Urinary bladder (tissue), 4 donors: Measurements from ENCODE around the gene FOXP1. TPM values are rescaled to one million over a fixed set of nuclear protein-coding genes. Genes with fewer than 3 reads are reported as not detected.

ENCODE experiments used
- DNase-seq: peaks from one replicate; pipeline ENCODE4 v3.0.0-alpha.2; 2015; ENCODE audit errors: extremely low spot score
- H3K27ac ChIP-seq: one replicate; pipeline ENCODE4 v1.5.1; 2013; ENCODE audit warnings: low read depth, mild to moderate bottlenecking, moderate library complexity
- H3K36me3 ChIP-seq: one replicate; pipeline ENCODE4 v1.6.1; 2013; ENCODE audit warnings: mild to moderate bottlenecking, moderate library complexity; ENCODE audit not compliant: insufficient read depth
- H3K4me1 ChIP-seq: one replicate; pipeline ENCODE4 v1.6.1; 2013; ENCODE audit warnings: mild to moderate bottlenecking, moderate library complexity; ENCODE audit not compliant: insufficient read depth
- H3K4me3 ChIP-seq: one replicate; pipeline ENCODE4 v1.5.1; 2013; ENCODE audit warnings: low read depth, low read length
- WGBS: extraction: QIAGEN DNeasy Blood & Tissue Kit; methylation state at CpG from one replicate; pipeline ENCODE4 v1.1.7; 2013; 5-methylcytosine and 5-hydroxymethylcytosine counted together
- polyA plus RNA-seq: library from polyadenylated mRNA; stranded (reverse); fragments of 200-250 nt; gene quantifications from one replicate; pipeline ENCODE4 v1.2.3, GENCODE V29; 2013
- total RNA-seq: library from RNA; depleted of rRNA; stranded (reverse); fragments of >200 nt; gene quantifications from one replicate; pipeline ENCODE4 v1.2.3, GENCODE V29; 2014
- donor health status: healthy with polysubstance abuse.
- donor health status: healthy.

The FOXP1 gene
- total and polyA plus RNA-seq, 2 donors: 27.4 to 176 TPM

GRCh38 chr3:71072986-71073385, 510.5 kb downstream of the FOXP1 start:
- Histone ChIP-seq H3K4me1 (no peaks in the 10 kb centered on the region), H3K27ac (no peak overlapping the region), H3K4me3 (no peak overlapping the region), H3K36me3 (no peaks in the 10 kb centered on the region)
- 89% methylated on average over 4 of the region's 4 CpGs for WGBS
- DNase-seq: no peak

- H3K27ac ChIP-seq: no peak overlapping the region
- H3K4me3 ChIP-seq: no peak overlapping the region
- no peaks in the 10 kb centered on the region for H3K4me1 ChIP-seq
- no peaks in the 10 kb centered on the region for H3K36me3 ChIP-seq
- 59% methylated on average over 2 of the region's 2 CpGs for WGBS
- DNase-seq: no peak
Observed at GRCh38 chr3:71072287-71072686, 511.2 kb downstream of the FOXP1 start.

- Histone ChIP-seq H3K4me1 (no peaks in the 10 kb centered on the region), H3K36me3 (no peaks in the 10 kb centered on the region), H3K27ac (no peak overlapping the region), H3K4me3 (no peak overlapping the region)
- 43% methylated on average over 20 of the region's 20 CpGs for WGBS
- no peak for DNase-seq
Observed at GRCh38 chr3:71070497-71071463, 512.7 kb downstream of the FOXP1 start.

GRCh38 chr3:71069797-71070196, 513.7 kb downstream of the FOXP1 start:
- 42% methylated on average over 4 of the region's 4 CpGs for WGBS
- no peaks in the 10 kb centered on the region for H3K36me3 ChIP-seq
- DNase-seq: no peak
- no peak overlapping the region for H3K4me3 ChIP-seq
- H3K4me1 ChIP-seq: no peaks in the 10 kb centered on the region
- no peak overlapping the region for H3K27ac ChIP-seq

GRCh38 chr3:71067977-71068654, 515.4 kb downstream of the FOXP1 start:
- H3K4me3 ChIP-seq: no peak overlapping the region
- no peaks in the 10 kb centered on the region for H3K4me1 ChIP-seq
- H3K36me3 ChIP-seq: no peaks in the 10 kb centered on the region
- 64% methylated on average over 6 of the region's 6 CpGs for WGBS
- no peak for DNase-seq
- no peak overlapping the region for H3K27ac ChIP-seq

GRCh38 chr3:71066849-71067261, 516.7 kb downstream of the FOXP1 start:
- H3K4me1 ChIP-seq: no peaks in the 10 kb centered on the region
- WGBS: 29% methylated on average over 3 of the region's 3 CpGs
- no peaks in the 10 kb centered on the region for H3K36me3 ChIP-seq
- DNase-seq: no peak
- H3K27ac ChIP-seq: peak overlapping the region; percentile 69
- no peak overlapping the region for H3K4me3 ChIP-seq

GRCh38 chr3:71066356-71066755, 517.2 kb downstream of the FOXP1 start:
- no peak overlapping the region for H3K4me3 ChIP-seq
- H3K4me1 ChIP-seq: no peaks in the 10 kb centered on the region
- H3K27ac ChIP-seq: peak overlapping the region; percentile 77
- DNase-seq: no peak
- 22% methylated on average over 6 of the region's 6 CpGs for WGBS
- H3K36me3 ChIP-seq: no peaks in the 10 kb centered on the region

- 27% methylated on average over 4 of the region's 4 CpGs for WGBS
- no peak for DNase-seq
- peak overlapping the region; percentile 83 for H3K4me3 ChIP-seq
- peak overlapping the region; percentile 98 for H3K27ac ChIP-seq
- H3K36me3 ChIP-seq: no peaks in the 10 kb centered on the region
- H3K4me1 ChIP-seq: no peaks in the 10 kb centered on the region
Observed at GRCh38 chr3:71065764-71066013, 517.8 kb downstream of the FOXP1 start.

- no peak for DNase-seq
- Histone ChIP-seq H3K27ac (peak overlapping the region; percentile 98), H3K36me3 (no peaks in the 10 kb centered on the region), H3K4me3 (peak overlapping the region; percentile 83), H3K4me1 (no peaks in the 10 kb centered on the region)
- WGBS: under 1% methylated on average over 85 of the region's 85 CpGs
Observed at GRCh38 chr3:71064956-71065763, 518.4 kb downstream of the FOXP1 start.

GRCh38 chr3:71064291-71064955, 519.1 kb downstream of the FOXP1 start:
- H3K36me3 ChIP-seq: no peaks in the 10 kb centered on the region
- peak overlapping the region; percentile 98 for H3K27ac ChIP-seq
- DNase-seq: no peak
- no peaks in the 10 kb centered on the region for H3K4me1 ChIP-seq
- WGBS: under 1% methylated on average over 46 of the region's 46 CpGs
- peak overlapping the region; percentile 83 for H3K4me3 ChIP-seq

GRCh38 chr3:71063773-71064290, 519.7 kb downstream of the FOXP1 start:
- H3K4me1 ChIP-seq: no peaks in the 10 kb centered on the region
- WGBS: 1% methylated on average over 13 of the region's 13 CpGs
- peak overlapping the region; percentile 98 for H3K27ac ChIP-seq
- peak overlapping the region; percentile 83 for H3K4me3 ChIP-seq
- H3K36me3 ChIP-seq: no peaks in the 10 kb centered on the region
- DNase-seq: no peak

GRCh38 chr3:71062952-71063772, 520.4 kb downstream of the FOXP1 start:
- H3K36me3 ChIP-seq: no peaks in the 10 kb centered on the region
- H3K4me3 ChIP-seq: peak overlapping the region; percentile 83
- no peak for DNase-seq
- H3K4me1 ChIP-seq: no peaks in the 10 kb centered on the region
- H3K27ac ChIP-seq: peak overlapping the region; percentile 29
- 16% methylated on average over 6 of the region's 6 CpGs for WGBS
